HepG2 (cell line): ENCODE measurements around the gene MMP3. TPM values are rescaled to one million over a fixed set of nuclear protein-coding genes. Genes with fewer than 3 reads are reported as not detected.

Experiments used
- ATAC-seq: fragments of 200-7000 bp; cut with Tn5 transposase; 3 replicates; pipeline ENCODE4 v1.9.1; 2020; ENCODE audit warnings: mild to moderate bottlenecking, moderate library complexity
- BruUV-seq: library from RNA; stranded (reverse); fragments of 400-500 nt; replicated peaks from 2 replicates; lab custom pipeline; 2021; lab: Mats Ljungman, UMichigan
- CTCF ChIA-PET: fragments of 300-600 bp; formaldehyde crosslinking; extraction: SDS; loops from one replicate; lab custom pipeline; 2021; ENCODE audit warnings: low total read pairs, inconsistent platforms, low intra/inter-chr PET ratio; lab: Yijun Ruan, JAX
- POLR2A ChIA-PET: fragments of 350-600 bp; sonication (Branson Sonifier 250); formaldehyde crosslinking; loops from one replicate; lab custom pipeline; 2020; ENCODE audit warnings: antibody characterized with exemption, inconsistent platforms; lab: Yijun Ruan, JAX
- DNase-seq: peaks from one replicate; pipeline ENCODE4 v3.0.0-alpha.2; 2015; ENCODE audit warnings: low spot score
- FAIRE-seq: peaks from 3 replicates; lab custom pipeline; 2011; peaks lifted over from hg19 to GRCh38; lab: Jason Lieb, UNC
- H2AFZ ChIP-seq: one replicate; pipeline ENCODE4 v1.6.1; 2011; ENCODE audit warnings: low read length, inconsistent platforms
- H3K27ac ChIP-seq: fragments of 300-600 bp; 3 replicates; pipeline ENCODE4 v1.8.0; 2011; ENCODE audit warnings: mixed run types, mild to moderate bottlenecking, mixed read lengths, low read length, inconsistent platforms; ENCODE audit not compliant: insufficient read depth; ENCODE audit errors: extremely low read length
- H3K27me3 ChIP-seq, 2 experiments: fragments of 200-600 bp in 1 of 2; 2 replicates in 1 of 2; 3 replicates in 1 of 2; pipeline versions ENCODE4 v1.6.0 to v1.8.0; 2011; ENCODE audit warnings: low read length in 2 of 2, mild to moderate bottlenecking in 2 of 2, moderate library complexity in 2 of 2, inconsistent platforms in 1 of 2; ENCODE audit not compliant: insufficient read depth in 2 of 2, control insufficient read depth in 1 of 2
- H3K36me3 ChIP-seq, 2 experiments: fragments of 200-600 bp in 1 of 2; replicated peaks in 1 of 2; 2 replicates in 1 of 2; 3 replicates in 1 of 2; pipeline versions ENCODE4 v1.5.1 to v1.8.0; 2011; ENCODE audit warnings: low read length in 2 of 2, inconsistent platforms in 1 of 2; ENCODE audit not compliant: insufficient read depth in 2 of 2, control insufficient read depth in 1 of 2
- H3K4me1 ChIP-seq: 2 replicates; pipeline ENCODE4 v1.5.1; 2012; ENCODE audit warnings: low read length, inconsistent platforms; ENCODE audit not compliant: insufficient read depth
- H3K4me2 ChIP-seq: 2 replicates; pipeline ENCODE4 v1.6.0; 2011; ENCODE audit warnings: low read depth, low read length, inconsistent platforms
- H3K4me3 ChIP-seq, 3 experiments: fragments of 200-600 bp in 1 of 3; sonication (generic), shearing (Covaris generic) in 1 of 3; replicated peaks in 1 of 3; 2 replicates each; pipeline ENCODE4 v1.5.1; 2011 to 2016; ENCODE audit warnings: low read length in 3 of 3, inconsistent platforms in 2 of 3, low read depth in 2 of 3, mild to moderate bottlenecking in 2 of 3, control low read depth in 1 of 3, mixed read lengths in 1 of 3; ENCODE audit not compliant: insufficient read depth in 1 of 3
- H3K79me2 ChIP-seq: one replicate; pipeline ENCODE4 v1.6.1; 2011; ENCODE audit warnings: low read length, inconsistent platforms; ENCODE audit not compliant: insufficient read depth
- H3K9ac ChIP-seq: 2 replicates; pipeline ENCODE4 v1.6.0; 2011; ENCODE audit warnings: mild to moderate bottlenecking, low read depth, low read length, inconsistent platforms; ENCODE audit not compliant: insufficient read depth
- H3K9me3 ChIP-seq: 2 replicates; pipeline ENCODE4 v1.5.1; 2012; ENCODE audit warnings: mild to moderate bottlenecking, low read length
- H4K20me1 ChIP-seq: 2 replicates; pipeline ENCODE4 v1.6.0; 2011; ENCODE audit warnings: inconsistent platforms, mild to moderate bottlenecking, low read length, moderate library complexity; ENCODE audit not compliant: insufficient read depth
- BCL6 ChIP-seq: IDR thresholded peaks from 2 replicates; pipeline ENCODE4 v1.6.1; 2016; ENCODE audit warnings: missing genetic modification reagents, missing compliant biosample characterization
- CREM ChIP-seq, 2 experiments: sonication (generic) in 1 of 2; formaldehyde crosslinking in 1 of 2; IDR thresholded peaks; 2 replicates each; pipeline versions ENCODE4 v1.4.0 to v1.6.1; 2016 to 2020; ENCODE audit warnings: antibody characterized with exemption in 1 of 2, mild to moderate bottlenecking in 1 of 2, missing genetic modification reagents in 1 of 2
- HNF4A ChIP-seq: sonication (generic); formaldehyde crosslinking; IDR thresholded peaks from 2 replicates; pipeline ENCODE4 v1.4.0; 2020; ENCODE audit warnings: missing genetic modification reagents
- JUND ChIP-seq: sonication (generic); formaldehyde crosslinking; IDR thresholded peaks from 2 replicates; pipeline ENCODE4 v1.8.0; 2022; ENCODE audit warnings: mild to moderate bottlenecking, missing genetic modification reagents
- MAFF ChIP-seq: IDR thresholded peaks from 2 replicates; pipeline ENCODE4 v1.6.1; 2011; ENCODE audit warnings: low read depth, low read length, improper control_type of control experiment
- MAFG ChIP-seq: sonication (generic); formaldehyde crosslinking; IDR thresholded peaks from 2 replicates; pipeline ENCODE4 v1.5.1; 2020; ENCODE audit warnings: mild to moderate bottlenecking, missing genetic modification reagents
- MAZ ChIP-seq, 2 experiments: sonication (generic) in 1 of 2; formaldehyde crosslinking in 1 of 2; IDR thresholded peaks; 2 replicates each; pipeline versions ENCODE4 v1.5.0 to v1.6.1; 2012 to 2020; ENCODE audit warnings: low read depth in 2 of 2, mild to moderate bottlenecking in 2 of 2, borderline replicate concordance in 1 of 2, improper control_type of control experiment in 1 of 2, low read length in 1 of 2, missing genetic modification reagents in 1 of 2, moderate library complexity in 1 of 2
- MED8 ChIP-seq: sonication (generic); formaldehyde crosslinking; IDR thresholded peaks from 2 replicates; pipeline ENCODE4 v1.8.1; 2023; ENCODE audit warnings: mild to moderate bottlenecking, missing genetic modification reagents; ENCODE audit not compliant: insufficient replicate concordance
- MXI1 ChIP-seq: IDR thresholded peaks from 3 replicates; pipeline ENCODE4 v1.6.1; 2012; ENCODE audit warnings: low read depth, low read length, inconsistent platforms, borderline replicate concordance
- NAIF1 ChIP-seq: sonication (generic); formaldehyde crosslinking; IDR thresholded peaks from 2 replicates; pipeline ENCODE4 v1.5.0; 2020; ENCODE audit warnings: mild to moderate bottlenecking, missing genetic modification reagents, borderline replicate concordance
- SIX1 ChIP-seq: sonication (generic); formaldehyde crosslinking; IDR thresholded peaks from 2 replicates; pipeline ENCODE4 v1.4.0; 2020; ENCODE audit warnings: missing genetic modification reagents, borderline replicate concordance
- SMARCE1 ChIP-seq: fragments of 450-650 bp; IDR thresholded peaks from 2 replicates; pipeline ENCODE4 v1.6.1; 2017; ENCODE audit warnings: borderline replicate concordance
- THAP7 ChIP-seq: sonication (generic); formaldehyde crosslinking; IDR thresholded peaks from 2 replicates; pipeline ENCODE4 v1.8.1; 2023; ENCODE audit warnings: mild to moderate bottlenecking, missing genetic modification reagents
- ZNF143 ChIP-seq: sonication (generic); formaldehyde crosslinking; IDR thresholded peaks from 2 replicates; pipeline ENCODE4 v1.4.0; 2020; ENCODE audit warnings: missing genetic modification reagents
- ZNF317 ChIP-seq: sonication (generic); formaldehyde crosslinking; IDR thresholded peaks from 2 replicates; pipeline ENCODE4 v1.5.0; 2020; ENCODE audit warnings: mild to moderate bottlenecking, missing genetic modification reagents
- ZNF430 ChIP-seq: sonication (generic); formaldehyde crosslinking; IDR thresholded peaks from 2 replicates; pipeline ENCODE4 v1.9.0; 2021; ENCODE audit warnings: mild to moderate bottlenecking, missing genetic modification reagents
- ZNF75D ChIP-seq: sonication (generic); formaldehyde crosslinking; IDR thresholded peaks from 2 replicates; pipeline ENCODE4 v1.8.1; 2023; ENCODE audit warnings: missing genetic modification reagents, mild to moderate bottlenecking, borderline replicate concordance
- WGBS: methylation state at CpG from one replicate; pipeline ENCODE4 v1.1.6; 2017; ENCODE audit warnings: low lambda C conversion rate; 5-methylcytosine and 5-hydroxymethylcytosine counted together
- in situ Hi-C: cut with HindIII; loops from 2 replicates; pipeline ENCODE4 v1.10.0; 2017; ENCODE audit warnings: low pct_unique_long_range_greater_than_20kb; ENCODE audit not compliant: extremely low pct_ligation_motif_present
- intact Hi-C: fragments of 100-400 bp; cut with micrococcal nuclease; formaldehyde crosslinking; loops from one replicate; pipeline ENCODE4 v1.10.0; 2022; ENCODE audit not compliant: unreplicated experiment
- polyA plus RNA-seq, 8 experiments: library from polyadenylated mRNA; depleted of rRNA in 3 of 8; stranded (reverse) in 7 of 8; unstranded in 1 of 8; fragments of >200 nt; fragmentation: Illumina TruSeq in 4 of 8; extraction: Trizol in 4 of 8; gene quantifications; 2 replicates each; pipeline versions ENCODE4 v1.2.1 to v1.2.3, GENCODE V29; 2011 to 2016; ENCODE audit warnings: low read depth in 4 of 8, missing spikeins in 1 of 8, mixed read lengths in 1 of 8; ENCODE audit not compliant: insufficient read depth in 1 of 8
- total RNA-seq, 5 experiments: library from RNA; depleted of rRNA; stranded (reverse); fragments of >200 nt; fragmentation: Illumina TruSeq; extraction: Trizol; gene quantifications; 2 replicates each; pipeline ENCODE4 v1.2.3, GENCODE V29; 2016; ENCODE audit warnings: low read depth in 1 of 5

MMP3 gene
- total and polyA plus RNA-seq, 2 of the 13 experiments (the other 11 are each of a cell fraction or from before 2014, with no cell fraction given) = 1.2 to 1.5 TPM

DNA sequence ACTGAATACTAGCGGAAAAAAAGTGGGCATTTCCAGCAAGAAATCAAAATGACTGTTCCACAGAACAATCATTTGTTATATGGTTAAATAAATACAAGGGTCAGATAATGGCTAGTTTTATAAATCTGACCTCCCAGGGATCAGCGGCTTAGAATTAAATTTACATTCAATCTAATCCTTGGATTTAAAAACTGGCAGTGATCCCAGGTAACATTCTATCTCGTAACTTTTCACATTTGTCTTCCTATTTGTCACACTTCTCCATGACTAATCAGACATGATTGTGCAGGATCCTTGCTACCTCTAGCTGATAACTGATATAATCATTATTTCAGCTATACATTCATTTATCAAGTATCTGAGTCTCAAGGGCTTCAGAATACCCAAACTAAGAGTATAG, 2.9 kb upstream of the MMP3 start:
- no peak for DNase-seq
- no peaks in the 10 kb centered on the region for H3K4me1 ChIP-seq
- ChIA-PET POLR2A (no interaction called here), CTCF (no interaction called here)
- H4K20me1 ChIP-seq = no peaks in the 10 kb centered on the region
- no peaks in the 10 kb centered on the region for H3K9me3 ChIP-seq
- 20% methylated on average over 3 of the region's 3 CpGs for WGBS
- FAIRE-seq = no peak
- H3K4me2 ChIP-seq = no peak overlapping the region
- H3K27me3 ChIP-seq = no peaks in the 10 kb centered on the region
- TF ChIP-seq ZNF143 (no peak), SIX1 (CRISPR knock-in tag) (no peak), HNF4A (no peak), SMARCE1 (no peak), NAIF1 (CRISPR knock-in tag) (no peak), MAZ (IDR thresholded peaks at IDR 0.05; ENCODE audit: borderline replicate concordance, low read depth, low read length) (no peak), MAZ (CRISPR knock-in tag; IDR thresholded peaks at IDR 0.05; ENCODE audit: low read depth) (no peak), BCL6 (CRISPR knock-in tag) (no peak), MAFF (no peak), CREM (IDR thresholded peaks at IDR 0.05) (no peak), CREM (CRISPR knock-in tag; IDR thresholded peaks at IDR 0.05) (no peak), ZNF75D (CRISPR knock-in tag) (no peak), ZNF430 (CRISPR knock-in tag) (no peak), MED8 (CRISPR knock-in tag) (no peak), MXI1 (no peak), JUND (CRISPR knock-in tag) (no peak), ZNF317 (CRISPR knock-in tag) (no peak), THAP7 (CRISPR knock-in tag) (no peak), MAFG (CRISPR knock-in tag) (no peak)
- H3K4me3 ChIP-seq = no peak overlapping the region
- no TSS peak for BruUV-seq
- in situ Hi-C loops (no loop called here), intact Hi-C loops (no loop called here)
- no peaks in the 10 kb centered on the region for H3K79me2 ChIP-seq
- ATAC-seq = no peak
- H3K9ac ChIP-seq = no peak overlapping the region
- H3K36me3 ChIP-seq = no peaks in the 10 kb centered on the region
- H2AFZ ChIP-seq = no peak overlapping the region
- H3K27ac ChIP-seq = no peak overlapping the region
